AG04449 (cell line): ENCODE results near the gene NSL1.

ENCODE experiments used
- CTCF ChIA-PET: fragments of 350-600 bp; formaldehyde crosslinking; extraction: SDS; loops from one replicate; lab custom pipeline; 2021; ENCODE audit warnings: antibody characterized with exemption; lab: Yijun Ruan, JAX
- POLR2A ChIA-PET: fragments of 400-600, 350-600 bp; formaldehyde crosslinking; extraction: SDS; loops from one replicate; lab custom pipeline; 2020; ENCODE audit warnings: antibody characterized with exemption, inconsistent platforms; lab: Yijun Ruan, JAX
- DNase-seq: peaks from one replicate; pipeline ENCODE4 v3.0.0-alpha.2; 2010; ENCODE audit warnings: low read depth, low spot score
- H3K4me3 ChIP-seq: 2 replicates; pipeline ENCODE4 v1.5.1; 2011; ENCODE audit warnings: low read depth, mild to moderate bottlenecking, control low read depth, low read length
- TF ChIP-seq, protein P1 (sequence below): IDR thresholded peaks from one replicate; pipeline ENCODE4 v1.5.1; 2011; ENCODE audit warnings: mild to moderate bottlenecking, moderate library complexity, low read length, control low read depth, inconsistent platforms; ENCODE audit not compliant: insufficient read depth; ENCODE audit errors: missing control alignments

The NSL1 gene

DNA sequence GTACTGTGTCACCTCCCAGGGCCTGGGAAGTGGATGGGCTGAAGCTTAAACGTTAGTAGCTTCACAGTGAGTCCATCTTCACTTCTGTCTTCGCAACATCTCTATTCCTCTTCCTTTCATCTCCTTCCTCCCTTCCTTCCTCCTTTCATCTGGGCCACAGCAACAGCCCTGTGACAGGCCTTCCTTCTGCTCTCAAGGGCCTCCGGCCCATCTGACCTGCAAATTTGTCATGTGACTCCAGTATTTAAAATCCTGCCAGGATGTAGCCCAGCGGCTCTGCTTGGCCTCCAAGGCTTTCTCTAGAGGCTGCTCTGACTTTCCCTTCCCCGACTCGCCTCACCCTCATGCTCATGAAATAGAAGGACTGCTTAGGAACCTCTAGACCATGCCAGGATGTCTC is 81.0 kb downstream of the NSL1 start:
- ChIA-PET CTCF (interaction anchor here (1.2 to 1.8 kb wide), 2 partner anchors 9 to 234 kb away, joined by 4 to 6 read pairs; no protein-coding TSS in a partner anchor), POLR2A (no interaction called here)

DNA sequence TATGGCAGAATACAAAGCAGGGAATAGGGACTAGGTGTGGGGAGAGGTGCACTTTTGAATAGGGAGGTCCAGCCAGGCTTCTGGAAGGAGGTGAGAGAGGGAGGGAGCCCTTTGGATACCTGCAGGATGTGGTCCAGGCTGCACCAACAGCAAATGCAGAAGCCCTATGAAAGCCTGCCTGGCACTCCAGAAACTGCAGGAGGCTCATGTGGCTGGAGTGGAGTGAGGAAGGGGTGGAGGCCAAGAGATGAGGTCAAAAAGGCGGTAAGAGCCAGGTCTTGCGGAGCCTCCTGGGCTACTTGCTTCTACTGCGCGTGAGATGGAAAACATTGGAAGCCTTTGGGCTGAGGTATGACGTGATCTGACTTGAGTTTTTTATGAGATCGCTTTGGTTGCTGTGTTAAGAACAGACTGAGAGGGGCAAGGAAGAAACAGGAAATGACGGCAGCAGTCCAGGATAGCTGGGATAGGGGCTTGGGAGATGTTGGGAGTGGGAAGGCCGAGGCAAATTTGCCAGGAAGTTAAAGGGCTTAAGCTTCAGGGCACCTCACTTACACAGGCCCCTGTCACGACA is 87.5 kb downstream of the NSL1 start:
- DNase-seq: no peak
- CTCF ChIA-PET: interaction anchor here (1.4 to 1.5 kb wide), 2 partner anchors 39 to 248 kb away, joined by 4 to 7 read pairs; no protein-coding TSS in a partner anchor
- no peak overlapping the region for H3K4me3 ChIP-seq
- TF ChIP-seq, protein P1, sequence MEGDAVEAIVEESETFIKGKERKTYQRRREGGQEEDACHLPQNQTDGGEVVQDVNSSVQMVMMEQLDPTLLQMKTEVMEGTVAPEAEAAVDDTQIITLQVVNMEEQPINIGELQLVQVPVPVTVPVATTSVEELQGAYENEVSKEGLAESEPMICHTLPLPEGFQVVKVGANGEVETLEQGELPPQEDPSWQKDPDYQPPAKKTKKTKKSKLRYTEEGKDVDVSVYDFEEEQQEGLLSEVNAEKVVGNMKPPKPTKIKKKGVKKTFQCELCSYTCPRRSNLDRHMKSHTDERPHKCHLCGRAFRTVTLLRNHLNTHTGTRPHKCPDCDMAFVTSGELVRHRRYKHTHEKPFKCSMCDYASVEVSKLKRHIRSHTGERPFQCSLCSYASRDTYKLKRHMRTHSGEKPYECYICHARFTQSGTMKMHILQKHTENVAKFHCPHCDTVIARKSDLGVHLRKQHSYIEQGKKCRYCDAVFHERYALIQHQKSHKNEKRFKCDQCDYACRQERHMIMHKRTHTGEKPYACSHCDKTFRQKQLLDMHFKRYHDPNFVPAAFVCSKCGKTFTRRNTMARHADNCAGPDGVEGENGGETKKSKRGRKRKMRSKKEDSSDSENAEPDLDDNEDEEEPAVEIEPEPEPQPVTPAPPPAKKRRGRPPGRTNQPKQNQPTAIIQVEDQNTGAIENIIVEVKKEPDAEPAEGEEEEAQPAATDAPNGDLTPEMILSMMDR: no peak
- POLR2A ChIA-PET: no interaction called here

More for the DNA sequence above, 81.0 kb downstream of the NSL1 start:
- TF ChIP-seq, protein P1: no peak
- no peak overlapping the region for H3K4me3 ChIP-seq
- DNase-seq: no peak

DNA sequence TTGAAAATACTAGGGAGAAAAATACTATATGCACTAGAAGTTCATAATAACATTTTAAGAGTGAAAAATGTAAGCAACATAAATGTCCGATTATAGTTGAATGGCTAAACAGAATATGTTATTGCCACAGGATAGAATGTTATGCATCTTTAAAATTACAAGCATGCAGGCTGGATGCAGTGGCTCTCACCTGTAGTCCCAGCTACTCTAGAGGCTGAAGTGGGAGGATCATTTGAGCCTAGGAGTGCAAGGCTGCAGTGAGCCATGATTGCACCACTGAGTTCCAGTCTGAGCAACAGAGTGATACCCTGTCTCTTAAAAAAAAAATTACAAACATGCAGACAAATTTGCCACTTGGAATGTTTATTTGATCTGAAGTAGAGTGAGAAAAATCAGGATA is 88.9 kb downstream of the NSL1 start:
- TF ChIP-seq, protein P1: no peak
- H3K4me3 ChIP-seq: no peak overlapping the region
- ChIA-PET CTCF (no interaction called here), POLR2A (no interaction called here)
- DNase-seq: no peak

DNA sequence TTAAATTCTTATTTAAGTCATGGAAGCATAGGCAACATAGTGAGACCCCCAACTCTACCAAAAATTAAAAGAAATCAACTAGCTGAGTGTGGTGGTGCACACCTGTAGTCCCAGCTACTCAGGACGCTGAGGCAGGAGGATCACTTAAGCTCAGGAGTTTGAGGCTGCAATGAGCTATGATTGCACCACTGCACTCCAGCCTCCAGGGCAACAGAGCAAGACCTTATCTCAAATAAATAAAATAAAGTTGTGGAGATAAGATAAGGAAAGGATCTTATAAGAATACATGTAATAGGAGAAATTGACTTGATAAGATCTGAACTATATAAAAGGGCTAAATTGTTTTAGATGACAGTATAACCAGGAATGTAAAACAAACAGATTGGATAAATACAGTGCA is 89.7 kb downstream of the NSL1 start:
- CTCF ChIA-PET: interaction anchor here (0.9 to 1.8 kb wide), 12 partner anchors 9 to 293 kb away, joined by 3 to 11 read pairs (median 4); no protein-coding TSS in a partner anchor

DNA sequence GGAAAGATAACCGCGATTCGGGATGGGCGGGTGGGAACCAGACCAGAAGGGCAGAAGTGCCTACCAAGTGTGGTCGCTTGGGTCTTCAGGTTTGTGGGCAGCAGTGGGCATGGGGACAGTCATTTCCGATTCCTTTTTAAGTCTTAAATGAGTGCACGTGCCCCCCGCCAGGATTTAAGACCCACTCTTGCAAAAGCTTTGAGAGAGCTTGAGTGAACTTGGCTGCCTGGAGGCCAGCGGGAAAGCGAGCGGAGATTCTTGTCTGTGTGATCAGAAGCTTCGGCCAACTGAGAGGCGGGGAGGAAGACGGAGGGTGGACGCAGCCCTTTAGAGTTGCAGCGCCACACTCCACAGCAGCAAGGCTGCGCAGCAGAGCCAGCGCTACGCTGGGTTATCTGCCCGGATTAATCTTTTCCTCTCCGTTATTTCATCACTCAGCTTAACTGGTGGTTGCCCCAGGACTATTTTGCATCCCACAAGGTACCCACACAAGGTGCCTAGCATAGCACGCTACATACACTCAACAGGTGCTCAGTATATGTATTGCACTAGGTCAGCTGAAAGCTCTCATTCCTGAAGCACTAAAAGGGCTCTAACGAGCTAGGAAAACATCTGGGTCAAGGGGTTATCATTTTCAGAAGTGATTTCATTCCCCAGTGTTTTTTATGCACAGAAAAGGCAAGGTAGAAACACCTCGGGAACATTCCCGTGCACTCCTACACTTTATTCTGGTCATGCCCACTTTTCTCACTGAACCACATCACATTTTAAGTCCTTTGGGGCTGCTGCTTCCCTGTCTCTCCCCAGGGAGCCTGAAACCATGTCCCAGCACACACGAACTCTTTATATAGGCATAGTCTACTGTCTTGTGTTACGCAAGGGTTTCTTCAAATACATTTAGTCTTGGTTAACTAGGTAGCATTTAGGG is 90.4 kb downstream of the NSL1 start:
- DNase-seq: no peak
- TF ChIP-seq, protein P1: peak; percentile 19
- H3K4me3 ChIP-seq: peak overlapping the region; percentile 62
- ChIA-PET POLR2A (interaction anchor here (1.2 kb wide), 1 partner anchor 93 kb away, joined by 4 read pairs; the partner anchor contains the start of gene ATF3), CTCF (interaction anchor here (0.5 to 1.8 kb wide), 14 partner anchors 10 to 294 kb away, joined by 3 to 11 read pairs (median 4); no protein-coding TSS in a partner anchor)

More for the DNA sequence above, 89.7 kb downstream of the NSL1 start:
- POLR2A ChIA-PET: no interaction called here
- no peak overlapping the region for H3K4me3 ChIP-seq
- no peak for DNase-seq
- TF ChIP-seq, protein P1: no peak
